ENCODE measurements around the gene SLC26A5. TPM values are rescaled to one million over a fixed set of nuclear protein-coding genes. Genes with fewer than 3 reads are reported as not detected.

Gene SLC26A5
- total and polyA plus RNA-seq, 2 of the 8 experiments (the other 6 are each of a cell fraction or from before 2014, with no cell fraction given) = 0.09 to 0.24 TPM

DNA sequence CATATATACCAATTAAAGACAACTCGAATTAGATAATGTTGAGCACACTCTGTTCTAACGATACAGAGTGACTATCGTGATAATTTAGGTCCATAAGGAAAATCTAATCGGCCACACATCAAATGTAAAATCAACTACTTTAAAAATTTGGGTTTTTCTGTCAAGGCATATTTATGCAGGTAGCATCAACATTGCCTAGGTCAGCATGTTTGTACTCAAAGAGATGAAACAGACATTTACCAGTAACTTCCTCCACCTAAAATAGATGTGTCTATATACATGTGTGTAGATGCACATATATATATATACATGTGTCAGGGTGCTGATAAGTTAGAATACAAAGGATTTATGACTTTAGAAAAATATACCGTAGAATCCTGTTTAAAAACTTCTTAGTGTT lies 76.6 kb downstream of the SLC26A5 start (continued):
- no peak for TF ChIP-seq SIX5 (IDR thresholded peaks at IDR 0.05; ENCODE audit: low read depth, low read length)
